Parietal lobe (tissue), 1 donor: ENCODE measurements around the gene DAAM1. TPM values are rescaled to one million over a fixed set of nuclear protein-coding genes. Genes with fewer than 3 reads are reported as not detected.

ENCODE experiments used
- total RNA-seq: library from RNA; depleted of rRNA; stranded (reverse); fragments of >200 nt; gene quantifications from one replicate; pipeline ENCODE4 v1.2.3, GENCODE V29; 2014

Gene DAAM1
- 304 TPM for total RNA-seq

DNA sequence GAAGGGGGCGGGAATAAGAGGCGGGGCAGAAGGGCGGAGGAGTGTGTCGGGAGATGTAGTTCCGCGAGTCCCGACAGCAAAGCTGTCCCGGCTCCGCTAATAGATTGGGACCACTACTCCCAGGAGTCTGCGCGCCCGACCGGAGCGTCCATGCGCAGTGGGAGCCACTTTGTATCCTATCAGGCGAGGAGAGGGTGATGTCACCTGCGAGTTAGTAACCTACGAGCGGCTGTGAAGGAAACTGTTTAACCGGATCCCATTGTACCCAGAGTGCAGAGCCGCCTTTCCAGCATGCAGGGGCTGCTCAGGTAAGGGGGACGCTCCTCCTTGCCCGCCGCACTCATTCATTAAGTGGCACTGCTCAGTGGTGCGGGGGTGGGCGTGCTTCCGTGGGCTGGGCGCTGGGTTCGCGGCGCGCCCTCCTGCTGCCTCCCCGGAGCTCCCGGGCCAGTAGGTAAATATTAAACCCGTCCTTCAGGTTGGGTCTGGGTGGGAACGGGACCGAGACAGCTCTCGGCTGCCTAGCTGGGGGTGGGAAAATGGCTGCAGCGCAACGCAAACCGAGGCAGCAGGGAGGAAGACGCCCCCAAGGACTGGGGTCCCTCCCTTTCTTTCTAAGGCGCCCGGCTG, at the start of gene DAAM1:
Gene DAAM1 (plus strand): TSS at position 207 of the 630 bp plus-strand sequence. CDS start 74,811 bp downstream, outside the sequence.

